IPS-20b (cell line): ENCODE data around the gene ADORA1.

ENCODE experiments used
- H3K27ac ChIP-seq: one replicate; pipeline ENCODE4 v1.5.1; 2013; ENCODE audit warnings: low read length
- H3K27me3 ChIP-seq: 2 replicates; pipeline ENCODE4 v1.6.1; 2013; ENCODE audit warnings: mild to moderate bottlenecking, low read length, inconsistent platforms; ENCODE audit not compliant: insufficient read depth
- H3K36me3 ChIP-seq: 2 replicates; pipeline ENCODE4 v1.6.1; 2013; ENCODE audit warnings: low read depth, mild to moderate bottlenecking, inconsistent platforms, low read length, moderate library complexity; ENCODE audit not compliant: insufficient read depth
- H3K4me1 ChIP-seq: 2 replicates; pipeline ENCODE4 v1.6.1; 2013; ENCODE audit warnings: mild to moderate bottlenecking, control low read depth, inconsistent platforms, low read length, moderate library complexity; ENCODE audit not compliant: insufficient read depth
- H3K4me3 ChIP-seq: 2 replicates; pipeline ENCODE4 v1.5.1; 2013; ENCODE audit warnings: mild to moderate bottlenecking, low read length, inconsistent platforms
- H3K9ac ChIP-seq: 2 replicates; pipeline ENCODE4 v1.6.1; 2013; ENCODE audit warnings: low read depth, mild to moderate bottlenecking, inconsistent platforms, low read length, moderate library complexity
- H3K9me3 ChIP-seq: 2 replicates; pipeline ENCODE4 v1.6.1; 2013; ENCODE audit warnings: mild to moderate bottlenecking, low read depth, low read length, inconsistent platforms; ENCODE audit not compliant: insufficient read depth

Gene ADORA1

DNA sequence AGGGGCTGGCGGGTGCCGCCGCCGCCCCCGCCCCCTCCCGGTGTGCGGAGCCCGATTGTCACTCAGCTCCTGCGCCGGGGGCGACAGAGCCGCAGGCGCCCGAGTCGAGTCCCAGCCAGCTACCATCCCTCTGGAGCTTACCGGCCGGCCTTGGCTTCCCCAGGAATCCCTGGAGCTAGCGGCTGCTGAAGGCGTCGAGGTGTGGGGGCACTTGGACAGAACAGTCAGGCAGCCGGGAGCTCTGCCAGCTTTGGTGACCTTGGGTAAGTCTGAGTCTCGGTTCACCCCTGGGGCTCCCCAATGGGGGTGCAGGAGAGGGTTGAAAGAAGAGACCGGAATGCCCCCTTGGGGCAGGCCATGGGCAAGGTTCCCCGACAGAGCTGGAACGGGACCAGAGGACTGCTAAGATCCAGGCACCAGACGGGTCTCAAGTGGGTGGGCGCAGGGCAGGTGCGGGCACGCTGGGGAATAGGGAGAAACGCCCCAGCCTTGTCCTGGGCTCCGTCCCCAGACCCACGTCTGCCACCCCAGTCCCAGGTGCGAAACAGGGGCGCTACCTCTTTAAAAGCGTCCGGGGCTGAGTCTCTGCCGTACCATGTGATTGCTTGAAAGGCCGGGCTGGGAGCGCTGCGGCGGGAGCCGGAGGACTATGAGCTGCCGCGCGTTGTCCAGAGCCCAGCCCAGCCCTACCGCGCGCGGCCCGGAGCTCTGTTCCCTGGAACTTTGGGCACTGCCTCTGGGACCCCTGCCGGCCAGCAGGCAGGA, at the start of gene ADORA1:
ADORA1 (plus strand) TSS at position 61 of the 765 bp plus-strand sequence. CDS start 1,116 bp downstream, outside the sequence.
- Histone ChIP-seq H3K36me3 (no peaks in the 10 kb centered on the region), H3K27me3 (peaks cover 50% of the 10 kb centered on the region), H3K9ac (peak within 1 kb of the TSS; percentile 63; the same call in 1 of the 2 replicates), H3K4me3 (peak within 1 kb of the TSS; percentile 83), H3K27ac (no peak within 1 kb of the TSS), H3K4me1 (peaks cover 9% of the 10 kb centered on the region; the same call in 1 of the 2 replicates), H3K9me3 (no peaks in the 10 kb centered on the region)

DNA sequence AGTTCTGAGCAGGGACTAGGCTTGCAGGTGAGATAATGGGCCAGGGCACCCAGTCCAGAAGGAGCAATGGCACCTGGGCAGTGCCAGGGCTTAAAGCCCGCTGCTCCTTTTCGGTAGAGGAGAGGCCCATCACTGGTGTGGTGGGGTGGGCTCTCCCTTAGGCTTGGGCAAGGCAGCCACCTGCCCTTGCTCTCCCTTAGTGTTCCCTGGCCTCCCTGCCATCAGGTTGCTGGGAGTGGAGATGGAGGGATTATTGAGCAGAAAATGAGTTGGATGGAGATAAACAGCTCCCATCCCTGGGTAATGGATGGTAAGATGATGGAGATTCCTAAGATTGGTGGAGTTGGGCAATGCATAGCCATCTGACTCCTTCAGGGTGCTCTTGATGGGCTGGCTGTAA, 49.6 kb upstream of the ADORA1 start:
- Histone ChIP-seq H3K9me3 (no peaks in the 10 kb centered on the region), H3K27ac (no peak overlapping the region), H3K4me3 (no peak overlapping the region), H3K36me3 (no peaks in the 10 kb centered on the region), H3K9ac (no peak overlapping the region), H3K4me1 (peaks cover 10% of the 10 kb centered on the region; the same call in 1 of the 2 replicates), H3K27me3 (peaks cover 57% of the 10 kb centered on the region)

DNA sequence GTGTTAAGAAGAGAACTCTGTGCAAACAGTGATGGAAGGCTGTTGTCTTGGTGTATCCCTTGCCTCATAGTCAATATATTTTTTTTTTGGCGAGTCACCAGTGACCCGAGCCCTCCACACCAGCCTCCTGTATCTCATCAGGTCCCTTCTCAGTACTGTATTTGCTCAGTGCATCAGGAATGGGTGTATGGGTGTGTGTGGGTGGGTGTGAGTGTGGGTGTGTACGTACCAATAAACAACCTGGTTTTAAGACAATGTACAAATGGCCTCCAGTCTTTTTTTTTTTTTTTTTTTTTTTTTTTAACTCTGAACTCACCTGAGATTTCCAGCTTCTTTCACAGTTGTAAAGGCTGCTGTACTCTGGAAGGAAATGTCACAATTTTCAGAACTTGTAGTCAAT, 49.0 kb upstream of the ADORA1 start:
- no peak overlapping the region for H3K9ac ChIP-seq
- peaks cover 52% of the 10 kb centered on the region for H3K27me3 ChIP-seq
- H3K36me3 ChIP-seq: no peaks in the 10 kb centered on the region
- no peaks in the 10 kb centered on the region for H3K9me3 ChIP-seq
- peaks cover 10% of the 10 kb centered on the region; the same call in 1 of the 2 replicates for H3K4me1 ChIP-seq
- no peak overlapping the region for H3K27ac ChIP-seq
- H3K4me3 ChIP-seq: no peak overlapping the region

DNA sequence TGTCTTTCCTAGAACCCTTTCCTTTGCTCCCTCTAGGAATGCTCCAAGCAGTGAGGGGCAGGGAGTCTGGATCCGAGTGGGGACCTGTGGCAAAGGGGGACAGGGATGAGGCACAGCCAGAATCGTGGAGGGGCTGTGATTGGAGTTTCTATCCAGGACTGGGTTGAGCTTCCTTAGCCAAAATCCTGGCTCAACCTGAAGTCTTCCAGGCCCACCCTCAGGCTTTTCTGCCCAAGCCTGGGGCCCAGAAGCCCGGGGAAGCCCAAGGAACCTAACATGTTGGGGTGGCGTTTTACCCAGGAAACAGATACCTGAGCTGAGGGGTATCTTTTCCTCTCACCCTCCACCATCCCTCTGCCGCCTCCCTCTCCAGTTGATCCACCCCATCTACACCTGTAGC, 47.1 kb upstream of the ADORA1 start:
- Histone ChIP-seq H3K27ac (no peak overlapping the region), H3K4me3 (no peak overlapping the region), H3K4me1 (peaks cover 10% of the 10 kb centered on the region; the same call in 1 of the 2 replicates), H3K36me3 (no peaks in the 10 kb centered on the region), H3K27me3 (peaks cover 32% of the 10 kb centered on the region), H3K9ac (no peak overlapping the region), H3K9me3 (no peaks in the 10 kb centered on the region)

DNA sequence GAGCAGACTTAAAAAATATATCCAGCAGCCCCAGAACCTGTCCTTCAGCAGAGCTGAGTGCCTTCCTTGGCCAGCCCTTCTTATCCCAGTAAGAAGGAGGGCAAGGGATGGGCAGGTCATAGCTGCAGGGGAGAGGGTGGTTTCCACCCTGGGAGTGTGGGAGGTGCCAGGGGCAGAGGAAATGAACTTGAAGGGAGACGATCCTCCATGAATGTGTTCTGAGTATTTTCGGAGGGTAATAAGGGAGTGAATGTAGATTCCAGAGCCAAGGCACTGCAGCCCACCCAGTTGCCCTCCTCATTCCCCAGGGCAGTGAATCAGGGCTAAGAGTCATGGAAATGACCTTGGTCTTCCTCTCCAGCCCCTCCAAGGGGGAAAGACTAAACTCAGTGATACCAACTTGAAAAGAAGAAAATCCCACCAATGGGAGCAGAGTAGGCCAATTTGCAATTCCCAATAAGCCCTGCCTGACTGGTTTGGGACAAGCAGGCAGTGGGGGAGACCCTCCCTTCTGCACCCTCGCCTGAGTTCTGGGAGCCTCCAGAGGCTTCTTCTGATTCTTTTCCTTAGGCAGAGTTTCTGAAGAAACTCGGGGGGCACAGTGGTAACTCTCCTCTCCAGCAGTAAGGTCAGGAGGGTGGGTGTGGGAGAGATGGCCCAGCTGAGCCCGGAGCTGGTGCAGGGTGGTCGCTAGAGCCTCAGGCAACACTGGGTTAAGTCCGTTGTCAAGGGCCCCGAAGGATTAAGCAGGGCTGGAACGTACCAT, 45.9 kb upstream of the ADORA1 start:
- Histone ChIP-seq H3K9ac (no peak overlapping the region), H3K4me1 (peaks cover 10% of the 10 kb centered on the region; the same call in 1 of the 2 replicates), H3K36me3 (no peaks in the 10 kb centered on the region), H3K27ac (no peak overlapping the region), H3K27me3 (peaks cover 20% of the 10 kb centered on the region), H3K4me3 (no peak overlapping the region), H3K9me3 (no peaks in the 10 kb centered on the region)

DNA sequence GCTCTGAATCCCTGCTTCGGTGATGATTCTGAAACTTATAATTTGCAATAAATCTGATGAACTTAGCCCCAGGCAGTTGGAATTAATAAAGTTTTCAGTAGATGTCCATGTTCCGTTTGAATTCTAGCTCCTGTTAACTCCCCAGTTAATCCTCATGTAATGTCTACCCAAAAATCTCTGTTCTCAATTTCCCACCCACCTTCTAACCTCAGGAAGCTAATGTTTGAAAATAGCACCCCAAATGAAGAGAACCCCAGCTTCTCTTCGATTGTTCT, 45.4 kb upstream of the ADORA1 start:
- Histone ChIP-seq H3K27ac (no peak overlapping the region), H3K36me3 (no peaks in the 10 kb centered on the region), H3K9ac (no peak overlapping the region), H3K4me1 (peaks cover 10% of the 10 kb centered on the region; the same call in 1 of the 2 replicates), H3K9me3 (no peaks in the 10 kb centered on the region), H3K27me3 (peaks cover 15% of the 10 kb centered on the region), H3K4me3 (no peak overlapping the region)

DNA sequence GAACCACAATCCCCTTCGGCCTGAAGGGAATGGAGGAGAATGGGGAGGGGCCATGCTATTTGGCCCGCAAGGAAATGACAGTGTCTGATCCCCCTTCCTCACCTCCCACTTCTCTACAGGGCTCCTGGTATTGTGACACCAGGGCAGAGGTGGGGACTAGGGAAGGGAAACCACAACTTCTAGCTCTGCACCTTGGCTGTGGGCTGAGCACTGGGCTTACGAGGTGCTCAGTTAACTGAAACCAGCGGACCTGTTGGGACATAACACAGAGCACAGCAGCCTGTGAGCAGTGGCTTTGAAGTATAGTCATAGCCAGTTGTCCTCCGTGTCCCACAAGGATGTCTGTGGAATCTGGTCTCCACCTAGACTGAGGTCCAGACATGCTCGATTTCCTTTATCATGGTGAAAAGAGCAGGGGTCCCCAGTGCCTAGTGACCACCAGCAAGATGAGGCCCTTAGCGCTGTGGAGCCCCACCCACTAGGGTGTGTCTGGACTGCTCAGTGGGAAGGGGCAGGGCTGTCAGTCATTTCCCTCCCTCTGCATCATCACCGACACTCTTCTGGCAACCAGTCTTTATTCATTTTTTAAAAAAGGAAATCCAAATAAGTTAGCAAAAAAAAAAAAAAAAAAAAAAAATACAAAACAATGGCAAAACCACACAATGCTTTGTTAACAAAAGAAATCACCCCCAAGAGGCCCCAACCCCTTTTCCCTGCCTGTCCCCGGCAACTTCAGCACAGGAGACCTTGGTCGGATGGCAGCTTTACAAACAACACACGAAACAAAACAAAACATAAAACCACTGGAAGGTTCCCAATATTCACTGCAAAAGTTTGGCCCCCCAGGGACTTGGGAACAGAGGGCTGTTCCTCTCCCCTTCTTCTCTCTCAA, 44.7 kb upstream of the ADORA1 start:
- H3K27ac ChIP-seq: no peak overlapping the region
- no peaks in the 10 kb centered on the region for H3K9me3 ChIP-seq
- peaks cover 13% of the 10 kb centered on the region; the same call in 1 of the 2 replicates for H3K4me1 ChIP-seq
- H3K36me3 ChIP-seq: no peaks in the 10 kb centered on the region
- H3K27me3 ChIP-seq: peaks cover 9% of the 10 kb centered on the region; the same call in 1 of the 2 replicates
- H3K9ac ChIP-seq: no peak overlapping the region
- no peak overlapping the region for H3K4me3 ChIP-seq

DNA sequence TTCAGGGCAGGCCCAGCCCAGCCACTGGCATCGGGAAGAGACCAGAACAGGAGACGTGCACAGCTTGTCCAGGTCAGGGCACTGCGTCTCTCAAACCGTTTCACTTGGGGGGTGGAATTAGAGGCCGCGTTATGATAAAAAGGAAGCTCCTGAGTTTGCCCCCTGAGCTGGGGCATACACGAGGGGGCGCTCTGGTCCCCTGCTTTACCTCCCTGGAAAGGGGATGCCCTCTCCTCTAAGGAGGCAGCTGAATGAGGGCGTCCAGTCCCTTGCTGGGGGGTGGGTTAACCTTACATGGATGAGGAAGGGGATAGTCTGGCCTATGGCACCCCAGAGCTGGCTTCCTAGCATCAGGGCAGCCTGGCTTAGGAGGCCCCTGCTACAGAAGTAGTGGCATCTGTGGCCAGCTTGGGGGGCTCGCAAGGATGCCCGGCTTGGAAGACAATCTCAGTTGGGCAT, 44.0 kb upstream of the ADORA1 start:
- H3K9me3 ChIP-seq: no peaks in the 10 kb centered on the region
- peaks cover 9% of the 10 kb centered on the region; the same call in 1 of the 2 replicates for H3K27me3 ChIP-seq
- no peak overlapping the region for H3K27ac ChIP-seq
- peaks cover 13% of the 10 kb centered on the region; the same call in 1 of the 2 replicates for H3K4me1 ChIP-seq
- no peak overlapping the region for H3K4me3 ChIP-seq
- H3K36me3 ChIP-seq: no peaks in the 10 kb centered on the region
- H3K9ac ChIP-seq: no peak overlapping the region

DNA sequence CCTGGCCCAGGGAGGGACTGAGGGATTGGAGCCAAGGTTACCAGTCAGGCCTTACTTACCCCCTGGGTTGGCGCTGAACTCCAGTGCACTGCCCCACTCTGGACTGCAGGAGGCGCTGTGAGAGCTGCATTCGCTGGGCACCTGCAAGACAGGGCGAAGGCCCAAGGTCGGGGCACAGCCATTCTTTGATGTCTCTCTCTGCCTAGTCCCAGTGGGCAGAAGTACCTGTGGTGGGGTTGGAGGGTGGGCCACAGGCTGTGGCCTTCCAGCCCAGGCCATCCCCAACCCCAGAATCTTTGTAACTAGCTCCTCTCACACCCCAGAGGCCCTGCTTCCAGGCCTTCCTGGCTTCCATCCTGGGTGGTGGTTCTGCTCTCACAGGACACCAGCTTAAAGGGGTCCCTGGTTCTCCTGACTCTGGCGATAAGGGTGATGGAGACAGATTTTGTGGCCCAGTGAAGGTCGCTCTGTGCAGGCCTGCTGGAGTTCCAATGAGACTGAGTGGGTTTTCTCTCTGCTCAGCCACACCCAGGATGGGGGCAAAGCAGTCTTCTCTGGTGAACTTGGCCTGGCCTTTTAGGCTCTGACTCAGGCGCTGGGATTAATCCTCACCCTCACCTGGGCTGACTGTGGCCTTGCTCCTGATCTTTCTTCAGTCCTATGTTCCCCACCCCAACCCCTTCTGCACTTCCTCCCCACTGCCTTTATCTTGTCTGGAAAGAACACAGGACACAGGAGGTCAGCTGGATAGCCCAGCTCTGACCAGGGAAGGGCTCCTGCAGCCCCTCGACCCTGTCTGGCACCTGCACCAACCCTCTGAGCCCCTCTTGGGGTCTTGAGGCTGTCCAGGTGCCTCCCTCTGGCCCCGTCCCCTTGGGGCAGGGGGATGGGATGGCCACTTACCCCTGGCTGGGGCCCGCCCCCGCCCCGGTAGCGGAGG, 42.7 kb upstream of the ADORA1 start:
- no peak overlapping the region for H3K9ac ChIP-seq
- H3K36me3 ChIP-seq: no peaks in the 10 kb centered on the region
- H3K9me3 ChIP-seq: no peaks in the 10 kb centered on the region
- H3K27ac ChIP-seq: no peak overlapping the region
- H3K27me3 ChIP-seq: no peaks in the 10 kb centered on the region
- no peak overlapping the region for H3K4me3 ChIP-seq
- peaks cover 13% of the 10 kb centered on the region; the same call in 1 of the 2 replicates for H3K4me1 ChIP-seq

DNA sequence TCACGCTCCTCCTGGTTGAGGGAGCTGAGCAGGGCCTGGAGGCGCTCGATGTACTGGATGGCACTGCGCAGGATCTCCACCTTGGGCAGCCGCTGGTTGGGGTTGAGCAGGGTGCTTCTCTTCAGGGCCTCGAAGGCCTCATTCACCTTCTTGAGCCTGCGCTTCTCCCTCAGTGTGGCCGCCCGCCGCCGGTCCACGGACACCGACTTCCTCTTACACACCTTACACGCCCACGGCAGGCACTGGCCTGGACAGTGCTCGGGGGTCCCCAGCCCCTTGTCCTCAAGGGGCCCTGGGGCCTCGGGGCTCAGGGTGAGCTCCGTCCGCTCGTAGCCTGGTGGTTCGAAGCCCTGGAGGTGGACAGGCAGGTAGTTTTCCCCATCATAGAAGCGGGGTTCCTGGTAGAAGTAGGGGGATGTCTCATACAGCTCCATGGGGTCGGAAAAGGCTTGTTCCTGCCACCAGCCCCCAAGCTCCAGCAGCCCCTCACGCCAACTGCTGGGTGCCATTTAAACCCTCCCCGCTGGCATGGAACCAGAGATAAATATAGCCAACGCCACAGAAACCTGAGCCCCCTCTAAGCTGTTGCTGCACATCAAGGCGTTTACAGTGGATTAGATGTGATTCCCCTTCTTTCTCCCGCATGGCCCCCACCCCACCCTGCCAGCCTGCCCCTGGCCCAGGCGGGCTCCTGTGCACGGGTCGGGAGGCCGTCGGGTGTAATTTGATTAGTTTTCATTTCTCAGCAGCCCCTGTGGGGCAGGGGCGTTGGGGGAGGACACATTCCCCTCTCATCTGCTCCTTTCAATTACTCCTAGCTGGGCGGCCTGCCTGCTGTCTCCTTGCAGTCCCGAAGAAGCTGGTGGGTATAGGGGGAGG, 41.8 kb upstream of the ADORA1 start, which contains the start of gene MYOG:
MYOG (minus strand) TSS at position 485 of the 879 bp plus-strand sequence; CDS start at position 434, 51 bp downstream.
- H3K27me3 ChIP-seq: no peaks in the 10 kb centered on the region
- H3K9me3 ChIP-seq: no peaks in the 10 kb centered on the region
- peaks cover 13% of the 10 kb centered on the region; the same call in 1 of the 2 replicates for H3K4me1 ChIP-seq
- H3K9ac ChIP-seq: no peak within 1 kb of the TSS; the same call in 1 of the 2 replicates
- no peak within 1 kb of the TSS for H3K4me3 ChIP-seq
- H3K27ac ChIP-seq: no peak within 1 kb of the TSS
- no peaks in the 10 kb centered on the region for H3K36me3 ChIP-seq
